Transverse colon (tissue), 4 donors: ENCODE data around the gene SKIDA1. TPM values are rescaled to one million over a fixed set of nuclear protein-coding genes. Genes with fewer than 3 reads are reported as not detected.

Source experiments
- DNase-seq: peaks from one replicate; pipeline ENCODE4 v3.0.0-alpha.2; 2019
- H3K27ac ChIP-seq, 4 donors: fragments of 200-600 bp; sonication (generic); 2 replicates each; pipeline ENCODE4 v1.5.1; 2016 to 2018; ENCODE audit warnings: inconsistent platforms in 4 of 4
- H3K27me3 ChIP-seq: fragments of 200-600 bp; sonication (generic); 2 replicates; pipeline ENCODE4 v1.5.1; 2017; ENCODE audit warnings: inconsistent platforms
- H3K36me3 ChIP-seq, 4 donors: fragments of 200-600 bp; sonication (generic); 2 replicates each; pipeline ENCODE4 v1.5.1; 2017 to 2019; ENCODE audit warnings: inconsistent platforms in 4 of 4
- H3K4me1 ChIP-seq, 4 donors: fragments of 200-600 bp; sonication (generic); 2 replicates each; pipeline ENCODE4 v1.5.1; 2017 to 2020; ENCODE audit warnings: inconsistent platforms in 4 of 4
- H3K4me3 ChIP-seq, 4 donors: fragments of 200-600 bp; sonication (generic); 1 replicate in 1 of 4; 2 replicates in 3 of 4; pipeline versions ENCODE4 v1.5.1 to v1.6.1; 2017 to 2019; ENCODE audit warnings: inconsistent platforms in 4 of 4
- H3K9me3 ChIP-seq, 2 donors: fragments of 200-600 bp; sonication (generic); 2 replicates each; pipeline ENCODE4 v1.5.1; 2017 to 2019; ENCODE audit warnings: inconsistent platforms in 2 of 2
- CTCF ChIP-seq, 5 experiments: fragments of 200-600 bp in 3 of 5; fragments of 450-650 bp in 2 of 5; sonication (generic) in 3 of 5; IDR thresholded peaks; 1 replicate in 2 of 5; 2 replicates in 3 of 5; pipeline ENCODE4 v1.5.1; 2016 to 2017; ENCODE audit warnings: antibody characterized with exemption in 5 of 5, inconsistent platforms in 3 of 5, mild to moderate bottlenecking in 2 of 5, moderate library complexity in 1 of 5
- EP300 ChIP-seq: sonication (generic); formaldehyde crosslinking; IDR thresholded peaks from one replicate; pipeline ENCODE4 v1.6.1; 2017; ENCODE audit warnings: antibody characterized with exemption, low read depth
- POLR2A ChIP-seq: fragments of 450-650 bp; IDR thresholded peaks from one replicate; pipeline ENCODE4 v1.6.1; 2016; ENCODE audit warnings: antibody characterized with exemption, mild to moderate bottlenecking, moderate library complexity
- POLR2AphosphoS5 ChIP-seq, 3 donors: sonication (generic); formaldehyde crosslinking; IDR thresholded peaks; one replicate each; pipeline ENCODE4 v1.6.1; 2016; ENCODE audit warnings: antibody characterized with exemption in 3 of 3
- WGBS, 2 donors: methylation state at CpG; one replicate each; pipeline ENCODE4 v1.1.5; 2018; ENCODE audit warnings: low coverage in 1 of 2; 5-methylcytosine and 5-hydroxymethylcytosine counted together
- in situ Hi-C, 4 donors: fragments of 200-750 bp; cut with MboI; loops; one replicate each; pipeline versions ENCODE4 v1.15.0 to v1.15.1; 2017; ENCODE audit warnings: low sequenced_read_pairs in 3 of 4, low pct_ligation_motif_present in 1 of 4, low pct_unique_long_range_greater_than_20kb in 1 of 4
- intact Hi-C: fragments of 100-400 bp; cut with DNase I; formaldehyde crosslinking; loops from one replicate; pipeline ENCODE4 v1.15.1; 2023; ENCODE audit warnings: low total_unique reads
- total RNA-seq, 4 donors: library from RNA; depleted of rRNA; stranded (reverse); fragments of >200 nt; gene quantifications; one replicate each; pipeline ENCODE4 v1.1.0, GENCODE V29; 2016

Gene SKIDA1
- total RNA-seq, 4 donors from 2014 or later: 0.27 to 0.60 TPM; not detected in 2

- Histone ChIP-seq H3K27ac (peak overlapping the region in 3 of 4 donors; percentile 4 to 58 (median 12)), H3K27me3 (peaks cover 77% of the 10 kb centered on the region), H3K4me3 (peak overlapping the region; percentile 12 to 62 (median 48)), H3K9me3 (no peaks in the 10 kb centered on the region), H3K36me3 (no peaks in the 10 kb centered on the region), H3K4me1 (peaks cover 0 to 36% (median 31%) of the 10 kb centered on the region in 4 donors)
- WGBS, 2 donors: 18% methylated on average over 56 of the region's 66 CpGs; no CpG with 5 or more reads in 1 of the 2 donors
- DNase-seq: no peak
- intact Hi-C loops (loop anchor here (5.0 to 10.0 kb wide), 3 partner anchors 43 to 238 kb away; no protein-coding TSS in a partner anchor), in situ Hi-C loops (loop anchor here (10.0 to 25.0 kb wide), 8 partner anchors 207 to 1500 kb away; no protein-coding TSS in a partner anchor)
- TF ChIP-seq EP300 (no peak), POLR2A (no peak), POLR2AphosphoS5 (IDR thresholded peaks at IDR 0.05) (no peak), CTCF (IDR thresholded peaks at IDR 0.05) (no peak)
These were observed 31.1 kb downstream of the SKIDA1 start for GRCh38 chr10:21494191-21495001.

DNA sequence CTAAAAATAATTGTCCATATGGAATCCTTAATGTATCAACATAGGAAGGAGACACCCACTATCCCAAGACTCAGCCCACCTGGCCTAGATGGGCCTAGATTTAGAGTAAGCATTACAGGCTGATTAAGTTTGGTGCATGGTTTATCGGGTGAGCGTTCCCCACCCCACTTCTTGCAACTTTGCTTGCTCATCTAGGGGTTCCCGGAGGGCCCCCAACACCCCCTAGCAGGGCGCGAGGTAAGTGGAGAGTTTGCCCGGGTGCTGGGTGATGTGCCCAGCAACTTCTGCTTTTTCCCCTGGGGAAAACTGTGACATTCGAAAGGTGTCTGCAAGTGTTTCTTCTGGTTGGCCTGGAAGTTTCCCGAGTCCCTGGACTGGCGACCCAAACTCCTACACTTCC, 31.7 kb downstream of the SKIDA1 start:
- DNase-seq: no peak
- Histone ChIP-seq H3K36me3 (no peaks in the 10 kb centered on the region), H3K27ac (no peak overlapping the region), H3K4me1 (peaks cover 0 to 36% (median 31%) of the 10 kb centered on the region in 4 donors), H3K9me3 (no peaks in the 10 kb centered on the region), H3K27me3 (peaks cover 75% of the 10 kb centered on the region), H3K4me3 (no peak overlapping the region)
- in situ Hi-C loops (loop anchor here (10.0 to 25.0 kb wide), 8 partner anchors 206 to 1501 kb away; no protein-coding TSS in a partner anchor), intact Hi-C loops (loop anchor here (10.0 kb wide), 1 partner anchor 209 kb away; no protein-coding TSS in a partner anchor)
- TF ChIP-seq EP300: no peak
- TF ChIP-seq POLR2A: no peak
- TF ChIP-seq POLR2AphosphoS5 (IDR thresholded peaks at IDR 0.05): no peak
- no peak for TF ChIP-seq CTCF (IDR thresholded peaks at IDR 0.05)
- WGBS, 2 donors: 0 to 54% methylated on average over 2 to 9 of the region's 9 CpGs

DNA sequence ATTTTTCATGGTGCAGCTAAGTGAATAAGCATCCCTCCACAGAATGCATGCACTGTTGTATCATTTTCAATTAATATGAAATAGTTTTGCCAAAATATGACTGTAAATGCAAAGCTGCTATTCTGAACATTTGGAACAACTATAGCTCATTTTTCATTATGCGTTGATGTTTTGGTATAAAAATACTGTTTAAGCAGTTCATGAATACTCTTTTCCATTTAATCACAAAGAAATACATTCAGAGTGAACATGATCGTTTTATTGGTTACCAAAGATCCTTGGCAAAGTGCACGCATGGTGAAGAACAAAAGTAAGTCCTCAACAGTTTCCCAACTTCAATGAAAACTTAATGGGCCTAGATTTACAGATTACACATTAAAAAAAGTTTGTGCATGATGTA, 33.1 kb downstream of the SKIDA1 start:
- in situ Hi-C loops: loop anchor here (10.0 to 25.0 kb wide), 8 partner anchors 205 to 1502 kb away; no protein-coding TSS in a partner anchor
- Histone ChIP-seq H3K4me3 (no peak overlapping the region), H3K27me3 (peaks cover 62% of the 10 kb centered on the region), H3K27ac (no peak overlapping the region), H3K4me1 (peaks cover 0 to 33% (median 30%) of the 10 kb centered on the region in 4 donors), H3K9me3 (no peaks in the 10 kb centered on the region), H3K36me3 (no peaks in the 10 kb centered on the region)
- DNase-seq: no peak
- intact Hi-C loops: loop anchor here (10.0 kb wide), 1 partner anchor 208 kb away; no protein-coding TSS in a partner anchor
- 65 to 71% methylated on average over 3 of the region's 3 CpGs for WGBS, 2 donors
- TF ChIP-seq EP300 (no peak), POLR2AphosphoS5 (IDR thresholded peaks at IDR 0.05) (no peak), CTCF (IDR thresholded peaks at IDR 0.05) (no peak), POLR2A (no peak)

- WGBS, 2 donors: 87 to 100% methylated on average over 2 of the region's 2 CpGs
- H3K36me3 ChIP-seq: no peaks in the 10 kb centered on the region
- no peak overlapping the region for H3K4me3 ChIP-seq
- peaks cover 48% of the 10 kb centered on the region for H3K27me3 ChIP-seq
- intact Hi-C loops (loop anchor here (10.0 kb wide), 1 partner anchor 206 kb away; no protein-coding TSS in a partner anchor), in situ Hi-C loops (loop anchor here (10.0 to 25.0 kb wide), 8 partner anchors 203 to 1504 kb away; no protein-coding TSS in a partner anchor)
- no peaks in the 10 kb centered on the region for H3K9me3 ChIP-seq
- no peak overlapping the region for H3K27ac ChIP-seq
- H3K4me1 ChIP-seq: peaks cover 0 to 16% (median 14%) of the 10 kb centered on the region in 4 donors
- no peak for DNase-seq
- no peak for TF ChIP-seq POLR2AphosphoS5 (IDR thresholded peaks at IDR 0.05)
- TF ChIP-seq CTCF (IDR thresholded peaks at IDR 0.05): no peak
- no peak for TF ChIP-seq POLR2A
- no peak for TF ChIP-seq EP300
These were observed 34.8 kb downstream of the SKIDA1 start for GRCh38 chr10:21490711-21491105.
